CD4-positive, CD25-positive, alpha-beta regulatory T cell (primary cell): ENCODE measurements around the gene ITGB6. TPM values are rescaled to one million over a fixed set of nuclear protein-coding genes. Genes with fewer than 3 reads are reported as not detected.
"Not testable (repeated sequence)": the region's sequence is repeated elsewhere in the genome, so short reads cannot be mapped to it uniquely, and the experiment has no call there.

Experiments used
- ATAC-seq, 2 donors: fragments of 150-1000 bp; cut with Tn5 transposase; one replicate each; pipeline ENCODE4 v1.10.0; 2021; ENCODE audit warnings: low read depth in 2 of 2, moderate number of reproducible peaks in 2 of 2, moderate library complexity in 1 of 2
- DNase-seq, 3 donors: peaks; one replicate each; pipeline versions ENCODE4 v3.0.0 to v3.0.0-alpha.2; 2012 to 2022; ENCODE audit warnings: mixed read lengths in 1 of 3
- H3K27ac ChIP-seq: one replicate; pipeline ENCODE4 v1.7.0; 2013; ENCODE audit warnings: mild to moderate bottlenecking, low read length; ENCODE audit not compliant: insufficient read depth, poor library complexity, severe bottlenecking
- H3K27me3 ChIP-seq: one replicate; pipeline ENCODE4 v1.7.0; 2013; ENCODE audit warnings: low read length; ENCODE audit not compliant: control insufficient read depth, insufficient read depth
- H3K36me3 ChIP-seq: one replicate; pipeline ENCODE4 v1.7.0; 2013; ENCODE audit warnings: mild to moderate bottlenecking, low read length, moderate library complexity; ENCODE audit not compliant: control insufficient read depth, insufficient read depth
- H3K4me1 ChIP-seq: 2 replicates; pipeline ENCODE4 v1.7.0; 2013; ENCODE audit warnings: mild to moderate bottlenecking, low read length; ENCODE audit not compliant: insufficient read depth, control insufficient read depth, poor library complexity, severe bottlenecking
- H3K4me3 ChIP-seq: one replicate; pipeline ENCODE4 v1.7.0; 2013; ENCODE audit warnings: low read depth, mild to moderate bottlenecking, low read length, moderate library complexity
- H3K9me3 ChIP-seq, 2 experiments: 1 replicate in 1 of 2; 2 replicates in 1 of 2; pipeline ENCODE4 v1.7.0; 2013; ENCODE audit warnings: low read length in 2 of 2, mild to moderate bottlenecking in 1 of 2, moderate library complexity in 1 of 2; ENCODE audit not compliant: control insufficient read depth in 2 of 2
- H3K27ac Mint-ChIP-seq, 3 donors: one replicate each; pipeline ENCODE4 v1.8.0; 2020 to 2022; ENCODE audit warnings: mild to moderate bottlenecking in 3 of 3, mixed read lengths in 3 of 3, moderate library complexity in 2 of 3
- H3K27me3 Mint-ChIP-seq: one replicate; pipeline ENCODE4 v1.8.0; 2022; ENCODE audit warnings: mild to moderate bottlenecking, mixed read lengths
- H3K36me3 Mint-ChIP-seq: one replicate; pipeline ENCODE4 v1.8.0; 2020; ENCODE audit warnings: mixed read lengths
- H3K4me1 Mint-ChIP-seq, 4 donors: one replicate each; pipeline ENCODE4 v1.8.0; 2020 to 2022; ENCODE audit warnings: mixed read lengths in 4 of 4, mild to moderate bottlenecking in 1 of 4
- H3K4me3 Mint-ChIP-seq, 4 donors: one replicate each; pipeline ENCODE4 v1.8.0; 2020 to 2022; ENCODE audit warnings: mild to moderate bottlenecking in 4 of 4, mixed read lengths in 4 of 4, moderate library complexity in 3 of 4
- H3K9me3 Mint-ChIP-seq, 7 donors: one replicate each; pipeline ENCODE4 v1.8.0; 2020 to 2022; ENCODE audit warnings: mixed read lengths in 7 of 7, mild to moderate bottlenecking in 3 of 7, moderate library complexity in 2 of 7
- polyA plus RNA-seq, 4 donors: library from polyadenylated mRNA; unstranded; fragments of 300-500 nt; fragmentation: Illumina TruSeq; gene quantifications; one replicate each; pipeline ENCODE4 v1.2.3, GENCODE V29; 2021
- total RNA-seq: library from RNA; stranded (reverse); gene quantifications from one replicate; pipeline ENCODE4 v1.2.3, GENCODE V29; 2022

ITGB6 gene
- total and polyA plus RNA-seq, 5 donors from 2014 or later, result not detected

GRCh38 chr2:160126756-160127155, 73.3 kb downstream of the ITGB6 start:
- DNase-seq, result no peak

GRCh38 chr2:160126315-160126714, 73.8 kb downstream of the ITGB6 start:
- DNase-seq (no peak), ATAC-seq (no peak)
- no peaks in the 10 kb centered on the region for H3K4me1 ChIP-seq
- no peaks in the 10 kb centered on the region for H3K4me1 Mint-ChIP-seq
- H3K36me3 Mint-ChIP-seq, result no peaks in the 10 kb centered on the region
- peaks cover 2% of the 10 kb centered on the region for H3K27me3 ChIP-seq
- H3K36me3 ChIP-seq, result no peaks in the 10 kb centered on the region
- peaks cover 15% of the 10 kb centered on the region for H3K27me3 Mint-ChIP-seq
- H3K27ac Mint-ChIP-seq, result no peak overlapping the region
- no peak overlapping the region for H3K4me3 Mint-ChIP-seq
- no peak overlapping the region for H3K27ac ChIP-seq
- no peaks in the 10 kb centered on the region for H3K9me3 ChIP-seq
- peaks cover 0 to 6% (median 0%) of the 10 kb centered on the region in 7 donors for H3K9me3 Mint-ChIP-seq
- no peak overlapping the region for H3K4me3 ChIP-seq

More at GRCh38 chr2:160126756-160127155, 73.3 kb downstream of the ITGB6 start:
- peaks cover 2% of the 10 kb centered on the region for H3K27me3 ChIP-seq
- H3K4me1 ChIP-seq, result no peaks in the 10 kb centered on the region
- Mint-ChIP-seq H3K4me1 (no peaks in the 10 kb centered on the region), H3K27ac (no peak overlapping the region), H3K4me3 (no peak overlapping the region), H3K9me3 (peaks cover 0 to 6% (median 0%) of the 10 kb centered on the region in 7 donors), H3K36me3 (no peaks in the 10 kb centered on the region), H3K27me3 (peaks cover 19% of the 10 kb centered on the region)
- no peaks in the 10 kb centered on the region for H3K9me3 ChIP-seq
- ATAC-seq, result no peak
- no peak overlapping the region for H3K27ac ChIP-seq
- no peaks in the 10 kb centered on the region for H3K36me3 ChIP-seq
- no peak overlapping the region for H3K4me3 ChIP-seq

- no peak for ATAC-seq
- Mint-ChIP-seq H3K4me1 (no peaks in the 10 kb centered on the region), H3K9me3 (peaks cover 0 to 6% (median 0%) of the 10 kb centered on the region in 7 donors), H3K27ac (no peak overlapping the region), H3K4me3 (no peak overlapping the region), H3K36me3 (no peaks in the 10 kb centered on the region), H3K27me3 (peaks cover 10% of the 10 kb centered on the region)
- DNase-seq, result no peak
- H3K4me1 ChIP-seq, result no peaks in the 10 kb centered on the region
- no peak overlapping the region for H3K27ac ChIP-seq
- H3K4me3 ChIP-seq, result no peak overlapping the region
- H3K9me3 ChIP-seq, result no peaks in the 10 kb centered on the region
- no peaks in the 10 kb centered on the region for H3K36me3 ChIP-seq
- peaks cover 2% of the 10 kb centered on the region for H3K27me3 ChIP-seq
Observed at GRCh38 chr2:160125828-160126227, 74.2 kb downstream of the ITGB6 start.

- Histone ChIP-seq H3K36me3 (no peaks in the 10 kb centered on the region), H3K9me3 (no peaks in the 10 kb centered on the region), H3K4me1 (no peaks in the 10 kb centered on the region), H3K4me3 (no peak overlapping the region), H3K27me3 (peaks cover 2% of the 10 kb centered on the region), H3K27ac (no peak overlapping the region)
- no peak overlapping the region for H3K27ac Mint-ChIP-seq
- ATAC-seq (no peak), DNase-seq (no peak)
- H3K9me3 Mint-ChIP-seq, result peaks cover 0 to 6% (median 0%) of the 10 kb centered on the region in 7 donors
- peaks cover 9% of the 10 kb centered on the region for H3K27me3 Mint-ChIP-seq
- no peaks in the 10 kb centered on the region for H3K4me1 Mint-ChIP-seq
- H3K36me3 Mint-ChIP-seq, result no peaks in the 10 kb centered on the region
- no peak overlapping the region for H3K4me3 Mint-ChIP-seq
Observed at GRCh38 chr2:160125366-160125765, 74.7 kb downstream of the ITGB6 start.

GRCh38 chr2:160124571-160124970, 75.5 kb downstream of the ITGB6 start:
- no peaks in the 10 kb centered on the region for H3K9me3 ChIP-seq
- H3K4me1 ChIP-seq, result no peaks in the 10 kb centered on the region
- no peak for ATAC-seq
- H3K27me3 Mint-ChIP-seq, result peaks cover 6% of the 10 kb centered on the region
- H3K27me3 ChIP-seq, result peaks cover 2% of the 10 kb centered on the region
- no peaks in the 10 kb centered on the region for H3K36me3 Mint-ChIP-seq
- DNase-seq, result no peak
- no peaks in the 10 kb centered on the region for H3K4me1 Mint-ChIP-seq
- no peak overlapping the region for H3K27ac Mint-ChIP-seq
- no peak overlapping the region for H3K27ac ChIP-seq
- no peaks in the 10 kb centered on the region for H3K36me3 ChIP-seq
- H3K4me3 Mint-ChIP-seq, result no peak overlapping the region
- H3K9me3 Mint-ChIP-seq, result peaks cover 0 to 6% (median 0%) of the 10 kb centered on the region in 7 donors
- H3K4me3 ChIP-seq, result no peak overlapping the region

GRCh38 chr2:160114721-160115120, 85.4 kb downstream of the ITGB6 start:
- H3K36me3 Mint-ChIP-seq, H3K27ac ChIP-seq, H3K4me3 Mint-ChIP-seq, H3K4me1 ChIP-seq, H3K4me3 ChIP-seq, H3K27ac Mint-ChIP-seq, DNase-seq, H3K9me3 Mint-ChIP-seq, ATAC-seq, H3K4me1 Mint-ChIP-seq, H3K9me3 ChIP-seq, H3K27me3 ChIP-seq, H3K36me3 ChIP-seq: not testable (repeated sequence)
- peaks cover 21% of the 10 kb centered on the region for H3K27me3 Mint-ChIP-seq

GRCh38 chr2:160114020-160114419, 86.1 kb downstream of the ITGB6 start:
- no peaks in the 10 kb centered on the region for H3K36me3 Mint-ChIP-seq
- Histone ChIP-seq H3K27me3 (peaks cover 3% of the 10 kb centered on the region), H3K27ac (no peak overlapping the region), H3K4me1 (no peaks in the 10 kb centered on the region), H3K4me3 (no peak overlapping the region), H3K9me3 (no peaks in the 10 kb centered on the region), H3K36me3 (no peaks in the 10 kb centered on the region)
- H3K27ac Mint-ChIP-seq, result no peak overlapping the region
- peaks cover 0 to 5% (median 0%) of the 10 kb centered on the region in 7 donors for H3K9me3 Mint-ChIP-seq
- ATAC-seq (no peak), DNase-seq (no peak)
- H3K4me1 Mint-ChIP-seq, result no peaks in the 10 kb centered on the region
- peaks cover 21% of the 10 kb centered on the region for H3K27me3 Mint-ChIP-seq
- H3K4me3 Mint-ChIP-seq, result no peak overlapping the region

GRCh38 chr2:160111951-160112798, 87.9 kb downstream of the ITGB6 start:
- no peaks in the 10 kb centered on the region for H3K36me3 ChIP-seq
- no peaks in the 10 kb centered on the region for H3K4me1 Mint-ChIP-seq
- H3K27me3 ChIP-seq, result peaks cover 3% of the 10 kb centered on the region
- no peak overlapping the region for H3K4me3 ChIP-seq
- H3K27ac ChIP-seq, result no peak overlapping the region
- H3K36me3 Mint-ChIP-seq, result no peaks in the 10 kb centered on the region
- H3K27ac Mint-ChIP-seq, result no peak overlapping the region
- no peak overlapping the region for H3K4me3 Mint-ChIP-seq
- no peaks in the 10 kb centered on the region for H3K9me3 ChIP-seq
- ATAC-seq (no peak), DNase-seq (no peak)
- no peaks in the 10 kb centered on the region for H3K4me1 ChIP-seq
- H3K27me3 Mint-ChIP-seq, result peaks cover 26% of the 10 kb centered on the region
- peaks cover 0 to 2% (median 0%) of the 10 kb centered on the region in 7 donors for H3K9me3 Mint-ChIP-seq
